Body of pancreas (tissue), 4 donors: ENCODE data around the gene GRIK1. TPM values are rescaled to one million over a fixed set of nuclear protein-coding genes. Genes with fewer than 3 reads are reported as not detected.

Experiments used
- ATAC-seq: fragments of 150-250 bp; one replicate; pipeline ENCODE4 v1.9.1; 2016
- DNase-seq, 4 donors: peaks; one replicate each; pipeline ENCODE4 v3.0.0-alpha.2; 2019
- H3K27ac ChIP-seq, 4 donors: fragments of 200-600 bp; sonication (generic); 1 replicate in 3 of 4; 2 replicates in 1 of 4; pipeline versions ENCODE4 v1.5.1 to v1.6.1; 2016 to 2019; ENCODE audit warnings: mild to moderate bottlenecking in 1 of 4, mixed read lengths in 1 of 4, moderate library complexity in 1 of 4
- H3K27me3 ChIP-seq, 2 donors: fragments of 200-600 bp; sonication (generic); one replicate each; pipeline ENCODE4 v1.6.0; 2016; ENCODE audit warnings: mild to moderate bottlenecking in 1 of 2
- H3K36me3 ChIP-seq, 2 donors: fragments of 200-600 bp; sonication (generic); replicated peaks in 1 of 2; 2 replicates each; pipeline ENCODE4 v1.5.1; 2016; ENCODE audit warnings: low read depth in 2 of 2; ENCODE audit not compliant: insufficient read depth in 1 of 2
- H3K4me1 ChIP-seq: fragments of 200-600 bp; sonication (generic); one replicate; pipeline ENCODE4 v1.6.0; 2016
- H3K4me3 ChIP-seq, 2 donors: fragments of 200-600 bp; sonication (generic); 1 replicate in 1 of 2; 2 replicates in 1 of 2; pipeline ENCODE4 v1.5.1; 2016 to 2019
- H3K9me3 ChIP-seq, 3 donors: fragments of 200-600 bp; sonication (generic); 1 replicate in 2 of 3; 2 replicates in 1 of 3; pipeline ENCODE4 v1.5.1; 2016
- CTCF ChIP-seq, 7 experiments: fragments of 450-650 bp in 4 of 7; fragments of 200-600 bp in 3 of 7; sonication (generic) in 3 of 7; IDR thresholded peaks; one replicate each; pipeline ENCODE4 v1.5.1; 2016 to 2019; ENCODE audit warnings: antibody characterized with exemption in 7 of 7
- POLR2A ChIP-seq, 3 donors: fragments of 450-650 bp; IDR thresholded peaks; one replicate each; pipeline ENCODE4 v1.6.1; 2016; ENCODE audit warnings: antibody characterized with exemption in 3 of 3, mild to moderate bottlenecking in 2 of 3
- WGBS, 2 donors: methylation state at CpG; one replicate each; pipeline ENCODE4 v1.1.5; 2017; 5-methylcytosine and 5-hydroxymethylcytosine counted together
- intact Hi-C: fragments of 100-400 bp; cut with DNase I; formaldehyde crosslinking; loops from one replicate; pipeline ENCODE4 v1.15.1; 2023
- total RNA-seq, 2 donors: library from RNA; depleted of rRNA; stranded (reverse); fragments of >200 nt; gene quantifications; one replicate each; pipeline ENCODE4 v1.1.0, GENCODE V29; 2016

Gene GRIK1
- total RNA-seq, 2 donors from 2014 or later = 0.66 TPM; not detected in 1

- H3K27me3 ChIP-seq = no peaks in the 10 kb centered on the region
- H3K9me3 ChIP-seq = no peaks in the 10 kb centered on the region
- intact Hi-C loops = no loop called here
- peak in 1 of 4 donors; percentile 13 for DNase-seq
- H3K4me3 ChIP-seq = no peak overlapping the region
- H3K36me3 ChIP-seq = no peaks in the 10 kb centered on the region
- no peak for TF ChIP-seq POLR2A (IDR thresholded peaks at IDR 0.05)
- no peak for TF ChIP-seq CTCF (IDR thresholded peaks at IDR 0.05)
- peak; percentile 93 for ATAC-seq
- peaks cover 12% of the 10 kb centered on the region for H3K4me1 ChIP-seq
- H3K27ac ChIP-seq = no peak overlapping the region
Measured at GRCh38 chr21:29887313-29888009, 52.3 kb downstream of the GRIK1 start.

GRCh38 chr21:29885491-29885890 is 54.3 kb downstream of the GRIK1 start:
- 42 to 47% methylated on average over 1 of the region's 1 CpG for WGBS, 2 donors
- no peaks in the 10 kb centered on the region for H3K27me3 ChIP-seq
- ATAC-seq (no peak), DNase-seq (no peak)
- no peaks in the 10 kb centered on the region for H3K36me3 ChIP-seq
- H3K27ac ChIP-seq = no peak overlapping the region
- no peak for TF ChIP-seq POLR2A (IDR thresholded peaks at IDR 0.05)
- TF ChIP-seq CTCF (IDR thresholded peaks at IDR 0.05) = no peak
- intact Hi-C loops = no loop called here
- no peaks in the 10 kb centered on the region for H3K9me3 ChIP-seq
- peaks cover 12% of the 10 kb centered on the region for H3K4me1 ChIP-seq
- H3K4me3 ChIP-seq = no peak overlapping the region

GRCh38 chr21:29875873-29876272 is 63.9 kb downstream of the GRIK1 start:
- no peak overlapping the region for H3K27ac ChIP-seq
- ATAC-seq (peak; percentile 62), DNase-seq (no peak)
- H3K27me3 ChIP-seq = no peaks in the 10 kb centered on the region
- no peaks in the 10 kb centered on the region for H3K9me3 ChIP-seq
- WGBS, 2 donors = 24 to 41% methylated on average over 1 of the region's 1 CpG
- no peaks in the 10 kb centered on the region for H3K4me1 ChIP-seq
- intact Hi-C loops = no loop called here
- TF ChIP-seq POLR2A (IDR thresholded peaks at IDR 0.05) (no peak), CTCF (IDR thresholded peaks at IDR 0.05) (no peak)
- H3K4me3 ChIP-seq = no peak overlapping the region
- H3K36me3 ChIP-seq = no peaks in the 10 kb centered on the region

GRCh38 chr21:29875036-29875716 is 64.6 kb downstream of the GRIK1 start:
- 58 to 88% methylated on average over 3 of the region's 3 CpGs for WGBS, 2 donors
- no peaks in the 10 kb centered on the region for H3K36me3 ChIP-seq
- no peaks in the 10 kb centered on the region for H3K4me1 ChIP-seq
- intact Hi-C loops = no loop called here
- DNase-seq = no peak
- no peak for ATAC-seq
- TF ChIP-seq POLR2A (IDR thresholded peaks at IDR 0.05) (no peak), CTCF (IDR thresholded peaks at IDR 0.05) (no peak)
- no peak overlapping the region for H3K4me3 ChIP-seq
- no peaks in the 10 kb centered on the region for H3K9me3 ChIP-seq
- H3K27me3 ChIP-seq = no peaks in the 10 kb centered on the region
- no peak overlapping the region for H3K27ac ChIP-seq

GRCh38 chr21:29873908-29874307 is 65.9 kb downstream of the GRIK1 start:
- Histone ChIP-seq H3K4me3 (no peak overlapping the region), H3K9me3 (no peaks in the 10 kb centered on the region), H3K36me3 (no peaks in the 10 kb centered on the region), H3K27me3 (no peaks in the 10 kb centered on the region), H3K27ac (no peak overlapping the region), H3K4me1 (no peaks in the 10 kb centered on the region)
- ATAC-seq (no peak), DNase-seq (no peak)
- TF ChIP-seq CTCF (IDR thresholded peaks at IDR 0.05) (no peak), POLR2A (IDR thresholded peaks at IDR 0.05) (no peak)
- WGBS, 2 donors = 82 to 88% methylated on average over 12 of the region's 12 CpGs
- intact Hi-C loops = no loop called here
